CD14-positive monocyte (primary cell): ENCODE measurements around the gene FBXO24. TPM values are rescaled to one million over a fixed set of nuclear protein-coding genes. Genes with fewer than 3 reads are reported as not detected.

Experiments
- DNase-seq, 3 donors: peaks; one replicate each; pipeline ENCODE4 v3.0.0-alpha.2; 2011 to 2022
- H2AFZ ChIP-seq: 2 replicates; pipeline ENCODE4 v1.6.0; 2012; ENCODE audit warnings: mild to moderate bottlenecking, low read depth, low read length, inconsistent platforms; ENCODE audit not compliant: insufficient read depth, poor library complexity, severe bottlenecking
- H3K27ac ChIP-seq, 2 donors: 1 replicate in 1 of 2; 2 replicates in 1 of 2; pipeline ENCODE4 v1.5.1; 2012 to 2013; ENCODE audit warnings: low read length in 2 of 2, control low read depth in 1 of 2, inconsistent platforms in 1 of 2, low read depth in 1 of 2, mild to moderate bottlenecking in 1 of 2
- H3K27me3 ChIP-seq, 2 donors: one replicate each; pipeline versions ENCODE4 v1.6.0 to v1.6.1; 2011 to 2013; ENCODE audit warnings: low read length in 2 of 2; ENCODE audit not compliant: control insufficient read depth in 2 of 2, insufficient read depth in 2 of 2
- H3K36me3 ChIP-seq, 2 donors: replicated peaks in 1 of 2; 1 replicate in 1 of 2; 2 replicates in 1 of 2; pipeline versions ENCODE4 v1.5.1 to v1.6.1; 2012 to 2013; ENCODE audit warnings: low read length in 2 of 2, control low read depth in 1 of 2, inconsistent platforms in 1 of 2, mild to moderate bottlenecking in 1 of 2; ENCODE audit not compliant: insufficient read depth in 2 of 2, control insufficient read depth in 1 of 2
- H3K4me1 ChIP-seq, 2 donors: 1 replicate in 1 of 2; 2 replicates in 1 of 2; pipeline versions ENCODE4 v1.5.1 to v1.6.1; 2012 to 2013; ENCODE audit warnings: low read length in 2 of 2, control low read depth in 1 of 2, inconsistent platforms in 1 of 2, mild to moderate bottlenecking in 1 of 2, moderate library complexity in 1 of 2; ENCODE audit not compliant: insufficient read depth in 2 of 2, control insufficient read depth in 1 of 2
- H3K4me2 ChIP-seq: replicated peaks from 2 replicates; pipeline ENCODE3; 2012; ENCODE audit warnings: low read length, moderate library complexity, mild to moderate bottlenecking; ENCODE audit not compliant: poor library complexity, severe bottlenecking; ENCODE audit errors: extremely low read depth
- H3K4me3 ChIP-seq, 3 experiments: fragments of 200-600 bp in 1 of 3; sonication (generic) in 1 of 3; replicated peaks in 1 of 3; 1 replicate in 2 of 3; 2 replicates in 1 of 3; pipeline ENCODE4 v1.5.1; 2011 to 2013; ENCODE audit warnings: low read length in 3 of 3, mild to moderate bottlenecking in 3 of 3, control low read depth in 2 of 3, low read depth in 2 of 3, inconsistent platforms in 1 of 3, moderate library complexity in 1 of 3
- H3K79me2 ChIP-seq: 2 replicates; pipeline ENCODE4 v1.6.0; 2012; ENCODE audit warnings: mild to moderate bottlenecking, control low read depth, inconsistent platforms, low read length, moderate library complexity; ENCODE audit not compliant: insufficient read depth
- H3K9ac ChIP-seq: 2 replicates; pipeline ENCODE4 v1.6.0; 2017; ENCODE audit warnings: low read length, mild to moderate bottlenecking; ENCODE audit not compliant: insufficient read depth, poor library complexity, severe bottlenecking
- H3K9me3 ChIP-seq, 2 donors: replicated peaks in 1 of 2; 1 replicate in 1 of 2; 2 replicates in 1 of 2; pipeline versions ENCODE4 v1.5.1 to v1.6.1; 2012 to 2013; ENCODE audit warnings: low read length in 2 of 2, control low read depth in 1 of 2; ENCODE audit not compliant: control insufficient read depth in 1 of 2, insufficient read depth in 1 of 2
- H4K20me1 ChIP-seq: 2 replicates; pipeline ENCODE4 v1.6.0; 2012; ENCODE audit warnings: mild to moderate bottlenecking, low read length, control low read depth, moderate library complexity; ENCODE audit not compliant: insufficient read depth
- H3K27ac Mint-ChIP-seq, 7 donors: one replicate each; pipeline ENCODE4 v1.8.0; 2020; ENCODE audit warnings: mild to moderate bottlenecking in 7 of 7, mixed read lengths in 7 of 7, moderate library complexity in 6 of 7, inconsistent platforms in 2 of 7
- H3K27me3 Mint-ChIP-seq, 3 donors: one replicate each; pipeline ENCODE4 v1.8.0; 2021 to 2022; ENCODE audit warnings: low read depth in 3 of 3, mild to moderate bottlenecking in 3 of 3, mixed read lengths in 3 of 3, moderate library complexity in 3 of 3, inconsistent platforms in 1 of 3
- H3K36me3 Mint-ChIP-seq, 2 donors: one replicate each; pipeline ENCODE4 v1.8.0; 2020; ENCODE audit warnings: mixed read lengths in 2 of 2, inconsistent platforms in 1 of 2, mild to moderate bottlenecking in 1 of 2
- H3K4me1 Mint-ChIP-seq: one replicate; pipeline ENCODE4 v1.8.0; 2020; ENCODE audit warnings: mild to moderate bottlenecking, mixed read lengths
- H3K4me3 Mint-ChIP-seq, 2 donors: one replicate each; pipeline ENCODE4 v1.8.0; 2020; ENCODE audit warnings: mild to moderate bottlenecking in 2 of 2, mixed read lengths in 2 of 2, moderate library complexity in 1 of 2
- H3K9me3 Mint-ChIP-seq, 7 donors: one replicate each; pipeline ENCODE4 v1.8.0; 2020 to 2022; ENCODE audit warnings: mixed read lengths in 7 of 7, mild to moderate bottlenecking in 6 of 7, moderate library complexity in 6 of 7, inconsistent platforms in 2 of 7
- WGBS: methylation state at CpG from one replicate; pipeline ENCODE4 v1.1.5; 2013; ENCODE audit warnings: missing lambda C conversion rate; ENCODE audit not compliant: insufficient coverage; 5-methylcytosine and 5-hydroxymethylcytosine counted together
- intact Hi-C, 2 donors: fragments of 100-400 bp; cut with micrococcal nuclease; formaldehyde crosslinking; loops; one replicate each; pipeline versions ENCODE4 v1.15.0 to v1.15.1; 2023
- polyA plus RNA-seq, 3 donors: library from polyadenylated mRNA; depleted of rRNA in 1 of 3; unstranded in 2 of 3; stranded (reverse) in 1 of 3; fragments of 300-500 nt in 2 of 3; fragments of >200 nt in 1 of 3; fragmentation: Illumina TruSeq in 2 of 3; gene quantifications; 1 replicate in 2 of 3; 2 replicates in 1 of 3; pipeline ENCODE4 v1.2.3, GENCODE V29; 2012 to 2021
- TF ChIP-seq, protein P1 (sequence below): fragments of 200-600 bp; IDR thresholded peaks from one replicate; pipeline ENCODE4 v1.8.0; 2022; ENCODE audit warnings: antibody characterized with exemption, mild to moderate bottlenecking

The FBXO24 gene
- polyA plus RNA-seq, 3 donors: 0.42 to 1.2 (median 0.69) TPM

DNA sequence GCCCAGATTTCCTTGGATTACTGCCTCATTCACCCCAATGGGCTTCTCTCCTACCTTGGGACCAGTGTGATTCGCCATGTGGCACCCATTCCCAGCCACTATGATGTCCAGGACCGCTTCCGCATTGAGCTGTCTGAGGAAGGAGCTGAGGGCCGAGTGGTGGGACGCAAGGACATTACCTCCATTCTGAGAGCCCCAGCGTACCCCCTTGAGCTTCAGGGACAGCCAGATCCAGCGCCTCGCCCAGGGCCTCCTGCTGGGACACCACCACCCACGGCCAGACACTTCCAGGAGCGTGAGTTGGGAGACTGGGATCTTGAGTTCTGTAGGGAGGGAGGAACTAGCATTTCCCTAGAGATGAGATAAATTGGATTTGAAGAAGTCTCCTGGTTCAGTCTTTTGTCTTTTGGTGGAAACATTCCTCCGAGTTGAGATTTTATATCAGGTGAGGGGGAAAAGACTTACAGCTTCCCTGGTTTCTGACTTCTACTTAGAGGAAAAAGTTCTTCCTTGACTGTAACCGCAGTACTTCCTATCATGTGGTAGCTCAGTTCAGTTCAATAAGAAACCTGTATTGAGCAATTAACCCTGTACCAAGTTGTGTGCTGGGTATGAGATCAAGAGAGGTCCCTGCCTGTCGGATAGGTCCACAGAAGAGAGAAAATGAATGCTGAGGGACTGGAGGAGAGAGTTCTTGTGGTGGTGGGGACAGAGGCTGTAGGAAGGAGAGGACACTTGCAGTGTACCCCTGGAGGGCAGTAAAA is 27.5 kb downstream of the FBXO24 start:
- Mint-ChIP-seq H3K9me3 (peaks cover 0 to 3% (median 0%) of the 10 kb centered on the region in 7 donors), H3K4me3 (peak overlapping the region; percentile 56 to 97), H3K4me1 (peaks cover 19% of the 10 kb centered on the region), H3K27ac (peak overlapping the region in 6 of 7 donors; percentile 0 to 76 (median 42)), H3K36me3 (peaks cover 17 to 18% of the 10 kb centered on the region in 2 donors), H3K27me3 (peaks cover 0 to 6% (median 1%) of the 10 kb centered on the region in 3 donors)
- peaks cover 22 to 27% of the 10 kb centered on the region in 2 donors for H3K4me1 ChIP-seq
- no peaks in the 10 kb centered on the region for H3K36me3 ChIP-seq
- peak in 2 of 3 donors; percentile 49 to 51 for DNase-seq
- H3K4me3 ChIP-seq: peak overlapping the region in 1 of 3 experiments; percentile 91
- H3K79me2 ChIP-seq: peaks cover 4% of the 10 kb centered on the region
- no peaks in the 10 kb centered on the region for H3K9me3 ChIP-seq
- TF ChIP-seq, protein P1, sequence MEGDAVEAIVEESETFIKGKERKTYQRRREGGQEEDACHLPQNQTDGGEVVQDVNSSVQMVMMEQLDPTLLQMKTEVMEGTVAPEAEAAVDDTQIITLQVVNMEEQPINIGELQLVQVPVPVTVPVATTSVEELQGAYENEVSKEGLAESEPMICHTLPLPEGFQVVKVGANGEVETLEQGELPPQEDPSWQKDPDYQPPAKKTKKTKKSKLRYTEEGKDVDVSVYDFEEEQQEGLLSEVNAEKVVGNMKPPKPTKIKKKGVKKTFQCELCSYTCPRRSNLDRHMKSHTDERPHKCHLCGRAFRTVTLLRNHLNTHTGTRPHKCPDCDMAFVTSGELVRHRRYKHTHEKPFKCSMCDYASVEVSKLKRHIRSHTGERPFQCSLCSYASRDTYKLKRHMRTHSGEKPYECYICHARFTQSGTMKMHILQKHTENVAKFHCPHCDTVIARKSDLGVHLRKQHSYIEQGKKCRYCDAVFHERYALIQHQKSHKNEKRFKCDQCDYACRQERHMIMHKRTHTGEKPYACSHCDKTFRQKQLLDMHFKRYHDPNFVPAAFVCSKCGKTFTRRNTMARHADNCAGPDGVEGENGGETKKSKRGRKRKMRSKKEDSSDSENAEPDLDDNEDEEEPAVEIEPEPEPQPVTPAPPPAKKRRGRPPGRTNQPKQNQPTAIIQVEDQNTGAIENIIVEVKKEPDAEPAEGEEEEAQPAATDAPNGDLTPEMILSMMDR: no peak
- no peak overlapping the region for H3K27ac ChIP-seq
- intact Hi-C loops: loop anchor here (2.0 to 5.0 kb wide), 3 partner anchors 27 to 274 kb away; partner anchors contain the start of genes AGFG2 (in 1 of the 2), FBXO24 (in 1 of the 2), LRCH4 (in 1 of the 2) and UFSP1 (in 1 of the 2)
- H4K20me1 ChIP-seq: no peaks in the 10 kb centered on the region
- 48% methylated on average over 4 of the region's 13 CpGs for WGBS
- H2AFZ ChIP-seq: peak overlapping the region; percentile 90
- H3K27me3 ChIP-seq: no peaks in the 10 kb centered on the region
- H3K9ac ChIP-seq: no peak overlapping the region
- H3K4me2 ChIP-seq: peak overlapping the region; percentile 98

DNA sequence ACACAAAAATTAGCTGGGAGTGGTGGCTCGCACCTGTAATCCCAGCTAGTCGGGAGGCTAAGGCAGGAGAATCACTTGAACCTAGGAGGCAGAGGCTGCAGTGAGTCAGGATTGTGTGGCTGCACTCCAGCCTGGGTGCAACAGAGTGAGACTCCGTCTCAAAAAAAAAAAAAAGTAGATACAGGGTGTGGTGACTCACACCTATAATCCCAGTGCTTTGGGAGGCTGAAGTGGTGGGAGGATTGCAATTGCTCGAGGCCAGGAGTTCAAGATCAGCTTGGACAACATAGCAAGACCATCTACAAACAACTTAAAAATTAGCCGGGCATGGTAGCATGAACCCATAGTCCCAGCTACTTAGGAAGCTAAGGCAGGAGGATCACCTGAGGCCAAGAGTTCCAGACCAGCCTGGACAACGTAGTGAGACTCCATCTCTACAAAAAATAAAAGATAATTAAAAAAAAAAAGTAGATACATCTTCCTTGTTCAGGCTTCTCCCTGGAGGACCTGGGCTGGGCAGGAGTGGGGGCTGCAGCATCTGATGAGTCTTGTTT is 28.3 kb downstream of the FBXO24 start:
- peaks cover 19% of the 10 kb centered on the region for H3K4me1 Mint-ChIP-seq
- H4K20me1 ChIP-seq: no peaks in the 10 kb centered on the region
- TF ChIP-seq, protein P1: no peak
- peaks cover 0 to 6% (median 1%) of the 10 kb centered on the region in 3 donors for H3K27me3 Mint-ChIP-seq
- no peak overlapping the region for H3K9ac ChIP-seq
- peak overlapping the region in 1 of 2 donors; percentile 97 for H3K4me3 Mint-ChIP-seq
- no peak overlapping the region for H2AFZ ChIP-seq
- no peak overlapping the region for H3K4me2 ChIP-seq
- H3K27ac ChIP-seq: no peak overlapping the region
- intact Hi-C loops: loop anchor here in 1 of 2 donors (5.0 kb wide), 1 partner anchor 273 kb away; the partner anchor contains the start of gene UFSP1
- H3K27me3 ChIP-seq: no peaks in the 10 kb centered on the region
- no peaks in the 10 kb centered on the region for H3K9me3 ChIP-seq
- peak overlapping the region in 1 of 7 donors; percentile 45 for H3K27ac Mint-ChIP-seq
- peaks cover 4% of the 10 kb centered on the region for H3K79me2 ChIP-seq
- H3K9me3 Mint-ChIP-seq: peaks cover 0 to 1% (median 0%) of the 10 kb centered on the region in 7 donors
- peaks cover 17 to 18% of the 10 kb centered on the region in 2 donors for H3K36me3 Mint-ChIP-seq
- peaks cover 22 to 27% of the 10 kb centered on the region in 2 donors for H3K4me1 ChIP-seq
- no peaks in the 10 kb centered on the region for H3K36me3 ChIP-seq
- 100% methylated on average over 1 of the region's 6 CpGs for WGBS
- DNase-seq: peak in 1 of 3 donors; percentile 28
- H3K4me3 ChIP-seq: no peak overlapping the region
